22Rv1 (cell line): ENCODE measurements around the gene AKT3.

Experiments
- CTCF ChIP-seq: fragments of 450-650 bp; IDR thresholded peaks from 2 replicates; pipeline ENCODE4 v1.5.1; 2017; ENCODE audit warnings: mild to moderate bottlenecking
- ZFX ChIP-seq: fragments of 450-650 bp; IDR thresholded peaks from 2 replicates; pipeline ENCODE4 v1.6.1; 2017; ENCODE audit warnings: antibody characterized with exemption, borderline replicate concordance

- TF ChIP-seq CTCF: no peak
- TF ChIP-seq ZFX: no peak
Measured at GRCh38 chr1:243855616-243856318, 5.7 kb upstream of the AKT3 start.
